Upper lobe of left lung (tissue), 6 donors: ENCODE data around the gene IL6. TPM values are rescaled to one million over a fixed set of nuclear protein-coding genes. Genes with fewer than 3 reads are reported as not detected.

Experiments used
- ATAC-seq, 2 donors: fragments of 200-7000 bp; cut with Tn5 transposase; one replicate each; pipeline ENCODE4 v1.9.1; 2022; ENCODE audit warnings: mild to moderate bottlenecking in 2 of 2, moderate library complexity in 2 of 2; ENCODE audit not compliant: low FRiP score in 2 of 2
- DNase-seq, 2 donors: peaks; one replicate each; pipeline ENCODE4 v3.0.0-alpha.2; 2019 to 2020
- H3K27ac ChIP-seq, 4 donors: fragments of 200-600 bp; sonication (generic); one replicate each; pipeline ENCODE4 v1.5.1; 2016 to 2019
- H3K27me3 ChIP-seq, 4 donors: fragments of 200-600 bp; sonication (generic); one replicate each; pipeline ENCODE4 v1.5.1; 2017 to 2019
- H3K36me3 ChIP-seq, 4 donors: fragments of 200-600 bp; sonication (generic); one replicate each; pipeline ENCODE4 v1.5.1; 2016 to 2019
- H3K4me1 ChIP-seq, 4 donors: fragments of 200-600 bp; sonication (generic); one replicate each; pipeline ENCODE4 v1.5.1; 2018 to 2019
- H3K4me3 ChIP-seq, 4 donors: fragments of 200-600 bp; sonication (generic); one replicate each; pipeline ENCODE4 v1.5.1; 2017 to 2019; ENCODE audit warnings: mild to moderate bottlenecking in 2 of 4, moderate library complexity in 1 of 4
- H3K9me3 ChIP-seq, 4 donors: fragments of 200-600 bp; sonication (generic); one replicate each; pipeline ENCODE4 v1.5.1; 2018 to 2019
- CTCF ChIP-seq, 6 experiments: fragments of 450-650 bp in 4 of 6; fragments of 200-600 bp in 2 of 6; sonication (generic) in 2 of 6; IDR thresholded peaks; one replicate each; pipeline ENCODE4 v1.5.1; 2016 to 2019; ENCODE audit warnings: antibody characterized with exemption in 6 of 6
- EP300 ChIP-seq, 4 donors: sonication (generic); formaldehyde crosslinking; IDR thresholded peaks; one replicate each; pipeline ENCODE4 v1.5.1; 2017; ENCODE audit warnings: antibody characterized with exemption in 4 of 4, control low read depth in 2 of 4
- POLR2A ChIP-seq, 4 donors: fragments of 450-650 bp; IDR thresholded peaks; one replicate each; pipeline ENCODE4 v1.5.1; 2016 to 2017; ENCODE audit warnings: antibody characterized with exemption in 4 of 4, mild to moderate bottlenecking in 2 of 4
- POLR2AphosphoS5 ChIP-seq, 2 donors: sonication (generic); formaldehyde crosslinking; IDR thresholded peaks; one replicate each; pipeline ENCODE4 v1.5.1; 2017; ENCODE audit warnings: antibody characterized with exemption in 2 of 2
- WGBS, 2 donors: methylation state at CpG; one replicate each; pipeline ENCODE4 v1.1.5; 2017 to 2018; 5-methylcytosine and 5-hydroxymethylcytosine counted together
- total RNA-seq, 6 donors: library from RNA; depleted of rRNA in 4 of 6; stranded (reverse); fragments of >200 nt in 4 of 6; gene quantifications; one replicate each; pipeline versions ENCODE4 v1.1.0 to v1.2.1, GENCODE V29; 2016 to 2021
- donor health status: DM: no; HTN: no; CAD: no; lungs with moderate emphysema.
- donor health status: DM: no; HTN: yes; CAD: no; lungs with severe emphysema.

IL6 gene
- total RNA-seq, 6 donors from 2014 or later, result 1.6 to 16.6 (median 6.8) TPM

DNA sequence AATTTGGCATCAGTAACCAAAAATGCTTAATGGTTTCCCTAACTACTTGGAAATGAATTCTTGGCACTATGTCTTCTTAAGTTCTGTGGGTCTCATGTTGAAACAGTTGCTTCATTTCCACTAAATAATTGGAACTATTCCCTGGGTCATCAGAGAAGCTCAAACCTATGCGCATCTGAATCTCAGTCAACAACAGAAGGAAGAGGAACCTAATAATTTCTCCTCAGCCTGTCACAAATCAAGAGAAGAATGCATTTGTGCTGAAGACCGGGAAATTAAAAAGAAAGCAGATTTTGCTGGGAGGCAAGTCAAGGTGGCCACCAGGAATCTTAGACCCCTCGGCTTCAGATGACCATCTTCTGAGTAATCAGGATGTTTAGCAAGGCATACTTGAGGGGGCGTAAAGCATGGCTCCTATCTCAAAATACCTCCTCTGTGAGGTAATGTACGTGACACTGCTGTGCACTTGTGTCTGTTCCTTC is 54.3 kb downstream of the IL6 start:
- Histone ChIP-seq H3K4me3 (no peak overlapping the region), H3K27ac (no peak overlapping the region), H3K9me3 (no peaks in the 10 kb centered on the region), H3K27me3 (no peaks in the 10 kb centered on the region), H3K36me3 (no peaks in the 10 kb centered on the region), H3K4me1 (no peaks in the 10 kb centered on the region)
- 60 to 74% methylated on average over 5 of the region's 5 CpGs for WGBS, 2 donors
- ATAC-seq (peak in 1 of 2 donors; percentile 74), DNase-seq (no peak)
- TF ChIP-seq POLR2AphosphoS5 (IDR thresholded peaks at IDR 0.05) (no peak), POLR2A (IDR thresholded peaks at IDR 0.05) (no peak), CTCF (IDR thresholded peaks at IDR 0.05) (no peak), EP300 (IDR thresholded peaks at IDR 0.05) (no peak)

Other genes with a start within 250 kb of the IL6 start
- 1 to 10 TPM in 1 of 6 donors, under 1 TPM in 2, not detected in 3; 0.30 to 2.1 (median 0.92) TPM for gene STEAP1B, start 227.0 kb upstream of the IL6 start, total RNA-seq
- 100 to 1,000 TPM in 5 of 6 donors, 10 to 100 TPM in 1; 42.4 to 387 (median 171) TPM for gene TOMM7, start 95.6 kb downstream of the IL6 start, total RNA-seq